WTC11 (cell line): ENCODE measurements around the gene SYPL1. TPM values are rescaled to one million over a fixed set of nuclear protein-coding genes. Genes with fewer than 3 reads are reported as not detected.

Experiments used
- ATAC-seq: fragments of 200-7000 bp; cut with Tn5 transposase; 2 replicates; pipeline ENCODE4 v1.10.0; 2021; ENCODE audit warnings: mild to moderate bottlenecking, moderate library complexity
- CTCF ChIA-PET: fragments of 300-600 bp; sonication (Branson Sonifier 250); formaldehyde crosslinking; loops from one replicate; lab custom pipeline; 2021; ENCODE audit warnings: antibody characterized with exemption; lab: Charles Lee
- POLR2A ChIA-PET: fragments of 350-600 bp; sonication (Branson Sonifier 250); formaldehyde crosslinking; loops from one replicate; lab custom pipeline; 2021; ENCODE audit warnings: antibody characterized with exemption; lab: Charles Lee
- DNase-seq: peaks from one replicate; pipeline ENCODE4 v3.0.0; 2021; ENCODE audit warnings: low spot score
- H3K27ac Mint-ChIP-seq: 2 replicates; pipeline ENCODE4 v1.8.0; 2021; ENCODE audit warnings: mixed read lengths
- H3K27me3 Mint-ChIP-seq: 2 replicates; pipeline ENCODE4 v1.8.0; 2021; ENCODE audit warnings: low read depth, mild to moderate bottlenecking, moderate library complexity, mixed read lengths
- H3K36me3 Mint-ChIP-seq: 2 replicates; pipeline ENCODE4 v1.8.0; 2021; ENCODE audit warnings: mixed read lengths
- H3K4me1 Mint-ChIP-seq: 2 replicates; pipeline ENCODE4 v1.8.0; 2022; ENCODE audit warnings: mixed read lengths
- H3K4me3 Mint-ChIP-seq: 2 replicates; pipeline ENCODE4 v1.8.0; 2021; ENCODE audit warnings: mild to moderate bottlenecking, moderate library complexity, mixed read lengths
- H3K9me3 Mint-ChIP-seq: 2 replicates; pipeline ENCODE4 v1.8.0; 2021; ENCODE audit warnings: mixed read lengths
- CBFB ChIP-seq: sonication (generic); formaldehyde crosslinking; IDR thresholded peaks from 2 replicates; pipeline ENCODE4 v1.8.1; 2022; ENCODE audit warnings: mild to moderate bottlenecking, low read depth, missing genetic modification reagents
- CREM ChIP-seq: sonication (generic); formaldehyde crosslinking; IDR thresholded peaks from 2 replicates; pipeline ENCODE4 v1.8.1; 2022; ENCODE audit warnings: mild to moderate bottlenecking, missing genetic modification reagents, moderate library complexity
- E2F4 ChIP-seq: sonication (generic); formaldehyde crosslinking; IDR thresholded peaks from 2 replicates; pipeline ENCODE4 v1.8.1; 2022; ENCODE audit warnings: low read depth, mild to moderate bottlenecking, moderate library complexity, missing genetic modification reagents, borderline replicate concordance
- ETV6 ChIP-seq: sonication (generic); formaldehyde crosslinking; IDR thresholded peaks from 2 replicates; pipeline ENCODE4 v1.8.1; 2022; ENCODE audit warnings: mild to moderate bottlenecking, missing genetic modification reagents
- FOXJ3 ChIP-seq: sonication (generic); formaldehyde crosslinking; IDR thresholded peaks from 2 replicates; pipeline ENCODE4 v1.9.0; 2021; ENCODE audit warnings: missing genetic modification reagents, mild to moderate bottlenecking, borderline replicate concordance
- FOXK1 ChIP-seq: sonication (generic); formaldehyde crosslinking; IDR thresholded peaks from 2 replicates; pipeline ENCODE4 v1.8.0; 2022; ENCODE audit warnings: mild to moderate bottlenecking, moderate library complexity, missing genetic modification reagents
- GABPB1 ChIP-seq: sonication (generic); formaldehyde crosslinking; IDR thresholded peaks from 2 replicates; pipeline ENCODE4 v1.8.1; 2023; ENCODE audit warnings: mild to moderate bottlenecking, missing genetic modification reagents
- JUN ChIP-seq: sonication (generic); formaldehyde crosslinking; IDR thresholded peaks from 2 replicates; pipeline ENCODE4 v1.8.0; 2023; ENCODE audit warnings: mild to moderate bottlenecking, missing genetic modification reagents
- MXD4 ChIP-seq: fragments of 250-450 bp; sonication (Bioruptor Pico); IDR thresholded peaks from 2 replicates; pipeline ENCODE4 v1.8.0; 2021; ENCODE audit warnings: mild to moderate bottlenecking, moderate library complexity, borderline replicate concordance
- NFYB ChIP-seq: sonication (generic); formaldehyde crosslinking; conservative IDR thresholded peaks from 2 replicates; pipeline ENCODE4 v1.8.0; 2022; ENCODE audit warnings: low read depth, missing genetic modification reagents
- PRRX2 ChIP-seq: fragments of 250-450 bp; sonication (Bioruptor Pico); IDR thresholded peaks from 2 replicates; pipeline ENCODE4 v1.8.0; 2021; ENCODE audit warnings: mild to moderate bottlenecking
- RELA ChIP-seq: sonication (generic); formaldehyde crosslinking; IDR thresholded peaks from 2 replicates; pipeline ENCODE4 v1.8.1; 2022; ENCODE audit warnings: missing genetic modification reagents, mild to moderate bottlenecking, borderline replicate concordance
- SOX15 ChIP-seq: fragments of 250-450 bp; sonication (Bioruptor Pico); IDR thresholded peaks from 2 replicates; pipeline ENCODE4 v1.9.0; 2021; ENCODE audit warnings: mild to moderate bottlenecking
- TEAD1 ChIP-seq: sonication (generic); formaldehyde crosslinking; IDR thresholded peaks from 2 replicates; pipeline ENCODE4 v1.8.0; 2022; ENCODE audit warnings: mild to moderate bottlenecking, missing genetic modification reagents
- TEAD4 ChIP-seq: sonication (generic); formaldehyde crosslinking; IDR thresholded peaks from 2 replicates; pipeline ENCODE4 v1.8.0; 2022; ENCODE audit warnings: mild to moderate bottlenecking, missing genetic modification reagents
- ZNF219 ChIP-seq: sonication (generic); formaldehyde crosslinking; IDR thresholded peaks from 2 replicates; pipeline ENCODE4 v1.8.0; 2023; ENCODE audit warnings: missing genetic modification reagents, mild to moderate bottlenecking, borderline replicate concordance
- ZNF263 ChIP-seq: sonication (generic); formaldehyde crosslinking; IDR thresholded peaks from 2 replicates; pipeline ENCODE4 v1.8.1; 2022; ENCODE audit warnings: low read depth, mild to moderate bottlenecking, moderate library complexity, missing genetic modification reagents
- ZNF317 ChIP-seq: sonication (generic); formaldehyde crosslinking; IDR thresholded peaks from 2 replicates; pipeline ENCODE4 v1.8.1; 2023; ENCODE audit warnings: low read depth, mild to moderate bottlenecking, moderate library complexity, missing genetic modification reagents, borderline replicate concordance
- ZNF532 ChIP-seq: fragments of 250-450 bp; sonication (Bioruptor Pico); IDR thresholded peaks from 2 replicates; pipeline ENCODE4 v1.9.0; 2021; ENCODE audit warnings: mild to moderate bottlenecking, borderline replicate concordance
- total RNA-seq: library from RNA; stranded (reverse); gene quantifications from 3 replicates; pipeline ENCODE4 v1.2.3, GENCODE V29; 2021
- TF ChIP-seq, protein P1 (sequence below): sonication (generic); formaldehyde crosslinking; IDR thresholded peaks from 2 replicates; pipeline ENCODE4 v1.8.1; 2023; ENCODE audit warnings: mild to moderate bottlenecking, moderate library complexity, missing genetic modification reagents

SYPL1 gene
- total RNA-seq, 1 experiment from 2014 or later: 54.8 TPM

GRCh38 chr7:106072715-106073091 is 39.4 kb downstream of the SYPL1 start:
- no peaks in the 10 kb centered on the region for H3K27me3 Mint-ChIP-seq
- peaks cover 20% of the 10 kb centered on the region for H3K4me1 Mint-ChIP-seq
- DNase-seq (no peak), ATAC-seq (no peak)
- no peak for TF ChIP-seq E2F4
- TF ChIP-seq PRRX2: no peak
- TF ChIP-seq TEAD1 (CRISPR knock-in tag): no peak
- no peak for TF ChIP-seq CBFB (CRISPR knock-in tag)
- TF ChIP-seq RELA (CRISPR knock-in tag): no peak
- TF ChIP-seq JUN (CRISPR knock-in tag): no peak
- TF ChIP-seq ZNF317 (CRISPR knock-in tag): no peak
- TF ChIP-seq FOXJ3 (CRISPR knock-in tag): no peak
- TF ChIP-seq, protein P1, sequence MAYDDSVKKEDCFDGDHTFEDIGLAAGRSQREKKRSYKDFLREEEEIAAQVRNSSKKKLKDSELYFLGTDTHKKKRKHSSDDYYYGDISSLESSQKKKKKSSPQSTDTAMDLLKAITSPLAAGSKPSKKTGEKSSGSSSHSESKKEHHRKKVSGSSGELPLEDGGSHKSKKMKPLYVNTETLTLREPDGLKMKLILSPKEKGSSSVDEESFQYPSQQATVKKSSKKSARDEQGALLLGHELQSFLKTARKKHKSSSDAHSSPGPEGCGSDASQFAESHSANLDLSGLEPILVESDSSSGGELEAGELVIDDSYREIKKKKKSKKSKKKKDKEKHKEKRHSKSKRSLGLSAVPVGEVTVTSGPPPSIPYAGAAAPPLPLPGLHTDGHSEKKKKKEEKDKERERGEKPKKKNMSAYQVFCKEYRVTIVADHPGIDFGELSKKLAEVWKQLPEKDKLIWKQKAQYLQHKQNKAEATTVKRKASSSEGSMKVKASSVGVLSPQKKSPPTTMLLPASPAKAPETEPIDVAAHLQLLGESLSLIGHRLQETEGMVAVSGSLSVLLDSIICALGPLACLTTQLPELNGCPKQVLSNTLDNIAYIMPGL (CRISPR knock-in tag): no peak
- no peak for TF ChIP-seq ZNF532
- no peak for TF ChIP-seq SOX15 (CRISPR knock-in tag)
- TF ChIP-seq ZNF219: no peak
- no peak for TF ChIP-seq TEAD4
- TF ChIP-seq GABPB1 (CRISPR knock-in tag): no peak
- TF ChIP-seq CREM: no peak
- no peak for TF ChIP-seq ETV6 (CRISPR knock-in tag)
- no peak for TF ChIP-seq FOXK1 (CRISPR knock-in tag)
- TF ChIP-seq MXD4 (CRISPR knock-in tag): no peak
- no peak for TF ChIP-seq NFYB (CRISPR knock-in tag)
- CTCF ChIA-PET: interaction anchor here (1.1 to 2.3 kb wide), 5 partner anchors 12 to 104 kb away, joined by 3 to 13 read pairs (median 4); no protein-coding TSS in a partner anchor
- no peak overlapping the region for H3K4me3 Mint-ChIP-seq
- POLR2A ChIA-PET: interaction anchor here (0.6 kb wide), 1 partner anchor 88 kb away, joined by 4 read pairs; no protein-coding TSS in a partner anchor
- H3K36me3 Mint-ChIP-seq: no peaks in the 10 kb centered on the region
- H3K9me3 Mint-ChIP-seq: no peaks in the 10 kb centered on the region
- no peak overlapping the region for H3K27ac Mint-ChIP-seq

DNA sequence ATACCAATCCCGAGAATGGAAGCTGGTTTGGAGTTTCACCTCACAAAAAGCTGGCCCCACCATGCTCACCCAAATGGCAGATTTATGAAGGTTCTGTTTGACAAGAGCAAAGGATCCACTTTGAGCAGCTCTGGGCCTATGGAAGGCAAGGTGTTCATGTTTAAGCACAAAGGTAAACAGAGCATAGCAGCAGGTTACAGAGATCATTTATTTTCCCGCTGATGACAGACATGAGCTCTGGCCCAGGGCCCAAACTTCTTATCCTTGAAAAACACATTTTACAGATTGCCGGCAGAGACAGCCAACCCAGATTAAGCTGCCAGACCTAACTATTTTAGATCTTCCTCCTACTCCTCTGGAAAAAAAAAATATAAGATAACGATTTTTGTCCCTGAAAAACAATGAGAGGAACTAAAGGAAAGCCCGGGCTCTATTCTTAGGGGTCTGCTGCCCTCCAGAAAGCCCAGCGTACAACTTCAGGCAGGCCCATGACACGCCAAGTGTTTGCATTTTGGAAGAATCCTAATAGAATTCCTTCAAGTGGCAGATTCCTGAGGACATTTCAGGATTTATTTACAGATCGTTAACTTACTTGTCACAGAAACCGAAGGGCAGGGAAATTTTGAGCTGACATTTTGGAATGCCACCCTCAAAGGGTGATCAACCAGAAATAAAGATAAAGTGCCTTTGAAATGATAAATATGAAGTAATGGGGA is 40.0 kb downstream of the SYPL1 start:
- H3K36me3 Mint-ChIP-seq: no peaks in the 10 kb centered on the region
- peak; percentile 24; the same call in 1 of the 2 replicates for TF ChIP-seq GABPB1 (CRISPR knock-in tag)
- no peak for TF ChIP-seq ZNF263
- CTCF ChIA-PET: interaction anchor here (1.1 to 2.3 kb wide), 5 partner anchors 29 to 104 kb away, joined by 3 to 13 read pairs (median 4); no protein-coding TSS in a partner anchor
- no peak overlapping the region for H3K4me3 Mint-ChIP-seq
- H3K27me3 Mint-ChIP-seq: no peaks in the 10 kb centered on the region
- H3K27ac Mint-ChIP-seq: no peak overlapping the region
- H3K4me1 Mint-ChIP-seq: peaks cover 20% of the 10 kb centered on the region
- POLR2A ChIA-PET: no interaction called here
- no peak for DNase-seq
- no peak for ATAC-seq
- H3K9me3 Mint-ChIP-seq: no peaks in the 10 kb centered on the region
